Measurements from ENCODE around the gene PHRF1. TPM values are rescaled to one million over a fixed set of nuclear protein-coding genes. Genes with fewer than 3 reads are reported as not detected.

PHRF1 gene
- total and polyA plus RNA-seq, 9 of the 15 experiments (the other 6 are each of a cell fraction or from before 2014, with no cell fraction given) = 0.07 to 37.2 (median 7.7) TPM

DNA sequence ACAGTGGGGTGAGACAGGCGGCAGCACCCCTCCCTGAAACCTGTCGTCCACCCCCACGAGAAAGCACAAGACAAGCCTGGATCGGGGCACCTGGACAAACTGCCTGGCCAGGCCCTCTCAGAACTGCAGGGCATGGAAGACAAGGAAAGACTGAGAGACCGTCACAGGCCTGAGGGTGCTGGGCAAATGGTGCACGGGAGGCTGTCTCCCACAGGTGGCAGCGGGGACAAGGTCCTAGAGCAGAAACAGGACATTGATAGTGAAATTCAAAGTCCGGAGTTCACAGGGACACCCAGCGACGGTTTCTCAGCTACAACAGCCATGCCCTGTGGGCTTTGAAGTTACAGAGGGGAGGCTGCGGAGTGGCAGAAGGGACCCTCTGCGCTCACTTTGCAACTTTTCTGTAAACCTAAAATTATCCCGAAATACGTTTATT is 81.4 kb downstream of the PHRF1 start (continued):
- TF ChIP-seq, protein P1, sequence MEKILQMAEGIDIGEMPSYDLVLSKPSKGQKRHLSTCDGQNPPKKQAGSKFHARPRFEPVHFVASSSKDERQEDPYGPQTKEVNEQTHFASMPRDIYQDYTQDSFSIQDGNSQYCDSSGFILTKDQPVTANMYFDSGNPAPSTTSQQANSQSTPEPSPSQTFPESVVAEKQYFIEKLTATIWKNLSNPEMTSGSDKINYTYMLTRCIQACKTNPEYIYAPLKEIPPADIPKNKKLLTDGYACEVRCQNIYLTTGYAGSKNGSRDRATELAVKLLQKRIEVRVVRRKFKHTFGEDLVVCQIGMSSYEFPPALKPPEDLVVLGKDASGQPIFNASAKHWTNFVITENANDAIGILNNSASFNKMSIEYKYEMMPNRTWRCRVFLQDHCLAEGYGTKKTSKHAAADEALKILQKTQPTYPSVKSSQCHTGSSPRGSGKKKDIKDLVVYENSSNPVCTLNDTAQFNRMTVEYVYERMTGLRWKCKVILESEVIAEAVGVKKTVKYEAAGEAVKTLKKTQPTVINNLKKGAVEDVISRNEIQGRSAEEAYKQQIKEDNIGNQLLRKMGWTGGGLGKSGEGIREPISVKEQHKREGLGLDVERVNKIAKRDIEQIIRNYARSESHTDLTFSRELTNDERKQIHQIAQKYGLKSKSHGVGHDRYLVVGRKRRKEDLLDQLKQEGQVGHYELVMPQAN (IDR thresholded peaks at IDR 0.05; ENCODE audit: borderline replicate concordance) = no peak
- TF ChIP-seq, protein P2, sequence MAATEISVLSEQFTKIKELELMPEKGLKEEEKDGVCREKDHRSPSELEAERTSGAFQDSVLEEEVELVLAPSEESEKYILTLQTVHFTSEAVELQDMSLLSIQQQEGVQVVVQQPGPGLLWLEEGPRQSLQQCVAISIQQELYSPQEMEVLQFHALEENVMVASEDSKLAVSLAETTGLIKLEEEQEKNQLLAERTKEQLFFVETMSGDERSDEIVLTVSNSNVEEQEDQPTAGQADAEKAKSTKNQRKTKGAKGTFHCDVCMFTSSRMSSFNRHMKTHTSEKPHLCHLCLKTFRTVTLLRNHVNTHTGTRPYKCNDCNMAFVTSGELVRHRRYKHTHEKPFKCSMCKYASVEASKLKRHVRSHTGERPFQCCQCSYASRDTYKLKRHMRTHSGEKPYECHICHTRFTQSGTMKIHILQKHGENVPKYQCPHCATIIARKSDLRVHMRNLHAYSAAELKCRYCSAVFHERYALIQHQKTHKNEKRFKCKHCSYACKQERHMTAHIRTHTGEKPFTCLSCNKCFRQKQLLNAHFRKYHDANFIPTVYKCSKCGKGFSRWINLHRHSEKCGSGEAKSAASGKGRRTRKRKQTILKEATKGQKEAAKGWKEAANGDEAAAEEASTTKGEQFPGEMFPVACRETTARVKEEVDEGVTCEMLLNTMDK (IDR thresholded peaks at IDR 0.05; ENCODE audit: borderline replicate concordance, insufficient read depth, low read depth, low read length, poor library complexity, severe bottlenecking) = no peak
- TF ChIP-seq ELF2 (CRISPR knock-in tag; IDR thresholded peaks at IDR 0.05) = no peak

GRCh38 chr11:659532-660085 is 83.3 kb downstream of the PHRF1 start:
- CTCF ChIA-PET (ENCODE audit: low intra/inter-chr PET ratio) = no interaction called here
- BruUV-seq (replicated peaks) = no TSS peak
- TF ChIP-seq JUNB (CRISPR knock-in tag; conservative IDR thresholded peaks at IDR 0.05) = no peak
- no peak for TF ChIP-seq EP400 (IDR thresholded peaks at IDR 0.05)
- TF ChIP-seq TCF7 (IDR thresholded peaks at IDR 0.05; ENCODE audit: borderline replicate concordance) = no peak
- TF ChIP-seq, protein P3, sequence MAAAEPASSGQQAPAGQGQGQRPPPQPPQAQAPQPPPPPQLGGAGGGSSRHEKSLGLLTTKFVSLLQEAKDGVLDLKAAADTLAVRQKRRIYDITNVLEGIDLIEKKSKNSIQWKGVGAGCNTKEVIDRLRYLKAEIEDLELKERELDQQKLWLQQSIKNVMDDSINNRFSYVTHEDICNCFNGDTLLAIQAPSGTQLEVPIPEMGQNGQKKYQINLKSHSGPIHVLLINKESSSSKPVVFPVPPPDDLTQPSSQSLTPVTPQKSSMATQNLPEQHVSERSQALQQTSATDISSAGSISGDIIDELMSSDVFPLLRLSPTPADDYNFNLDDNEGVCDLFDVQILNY (CRISPR knock-in tag; IDR thresholded peaks at IDR 0.05) = no peak
- TF ChIP-seq SP2 (IDR thresholded peaks at IDR 0.05; ENCODE audit: extremely low read depth, low read depth, low read length, poor library complexity, severe bottlenecking) = no peak
- no peak for TF ChIP-seq MEF2D (tag; conservative IDR thresholded peaks at IDR 0.05; ENCODE audit: low read depth)
- TF ChIP-seq, protein P4, sequence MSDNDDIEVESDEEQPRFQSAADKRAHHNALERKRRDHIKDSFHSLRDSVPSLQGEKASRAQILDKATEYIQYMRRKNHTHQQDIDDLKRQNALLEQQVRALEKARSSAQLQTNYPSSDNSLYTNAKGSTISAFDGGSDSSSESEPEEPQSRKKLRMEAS (CRISPR knock-in tag; IDR thresholded peaks at IDR 0.05) = no peak
- no peak for TF ChIP-seq PATZ1 (CRISPR knock-in tag; IDR thresholded peaks at IDR 0.05; ENCODE audit: borderline replicate concordance)
- no peak for TF ChIP-seq TEAD4 (IDR thresholded peaks at IDR 0.05; ENCODE audit: low read length)
- TF ChIP-seq TEAD4 (CRISPR knock-in tag; IDR thresholded peaks at IDR 0.05; ENCODE audit: borderline replicate concordance) = no peak

More at GRCh38 chr11:659532-660085, 83.3 kb downstream of the PHRF1 start:
- no peak overlapping the region for H3K27ac ChIP-seq (ENCODE audit: extremely low read depth, low read depth, low read length)
- DNase-seq (ENCODE audit: extremely low read depth in 1 of 4, low spot score in 3 of 4) (peak in 1 of 4 experiments; percentile 9), FAIRE-seq (no peak), ATAC-seq (no peak)
- H4K20me1 ChIP-seq (replicated peaks; ENCODE audit: control insufficient read depth, insufficient read depth, low read length) = no peaks in the 10 kb centered on the region
- peaks cover 11% of the 10 kb centered on the region; the same call in 1 of the 3 replicates for H3K79me2 ChIP-seq (ENCODE audit: control insufficient read depth, insufficient read depth, low read length)
- H3K36me3 ChIP-seq (ENCODE audit: control insufficient read depth, insufficient read depth, low read length) = peaks cover 87% of the 10 kb centered on the region; the same call in 2 of the 3 replicates
- no peaks in the 10 kb centered on the region for H3K9me1 ChIP-seq (ENCODE audit: control insufficient read depth, insufficient read depth, low read length)
- H3K9me3 ChIP-seq (replicated peaks; ENCODE audit: control insufficient read depth, insufficient read depth, low read depth, low read length) = no peaks in the 10 kb centered on the region
- H3K4me3 ChIP-seq = no peak overlapping the region
- no peak overlapping the region for H3K9ac ChIP-seq (ENCODE audit: insufficient read depth in 1 of 2, low read depth in 2 of 2, low read length in 2 of 2)
- POLR2A ChIA-PET = interaction anchor here (0.7 to 1.2 kb wide), 2 partner anchors 36 to 48 kb away, joined by 3 to 4 read pairs; partner anchors contain the start of genes DEAF1 and TMEM80
- H3K4me1 ChIP-seq (replicated peaks in 1 of 2; ENCODE audit: control insufficient read depth in 2 of 2, insufficient read depth in 2 of 2, low read length in 2 of 2) = peaks cover 0 to 29% of the 10 kb centered on the region in 2 experiments; a peak in 2 of 5 replicates
- intact Hi-C loops (cut with micrococcal nuclease) (no loop called here), in situ Hi-C loops (cut with MboI) (no loop called here)
- WGBS (ENCODE audit: insufficient coverage, low coverage, missing lambda C conversion rate) = 89% methylated on average over 16 of the region's 16 CpGs
- H3K4me2 ChIP-seq (ENCODE audit: insufficient read depth, low read length) = no peak overlapping the region
- no peaks in the 10 kb centered on the region for H3K27me3 ChIP-seq (ENCODE audit: control insufficient read depth in 2 of 2, insufficient read depth in 2 of 2, low read length in 2 of 2)
- H2AFZ ChIP-seq (ENCODE audit: low read depth, low read length) = no peak overlapping the region

All from K562 (cell line).